GM12801 (cell line): ENCODE results near the gene DBN1.
A peak's percentile ranks its signal among the peaks of the same experiment; 100 is the strongest.

Source experiments
- TF ChIP-seq, protein P1 (sequence below): IDR thresholded peaks from one replicate; pipeline ENCODE4 v1.5.1; 2011; ENCODE audit warnings: control low read depth; ENCODE audit not compliant: insufficient read length; ENCODE audit errors: extremely low read depth

DBN1 gene

DNA sequence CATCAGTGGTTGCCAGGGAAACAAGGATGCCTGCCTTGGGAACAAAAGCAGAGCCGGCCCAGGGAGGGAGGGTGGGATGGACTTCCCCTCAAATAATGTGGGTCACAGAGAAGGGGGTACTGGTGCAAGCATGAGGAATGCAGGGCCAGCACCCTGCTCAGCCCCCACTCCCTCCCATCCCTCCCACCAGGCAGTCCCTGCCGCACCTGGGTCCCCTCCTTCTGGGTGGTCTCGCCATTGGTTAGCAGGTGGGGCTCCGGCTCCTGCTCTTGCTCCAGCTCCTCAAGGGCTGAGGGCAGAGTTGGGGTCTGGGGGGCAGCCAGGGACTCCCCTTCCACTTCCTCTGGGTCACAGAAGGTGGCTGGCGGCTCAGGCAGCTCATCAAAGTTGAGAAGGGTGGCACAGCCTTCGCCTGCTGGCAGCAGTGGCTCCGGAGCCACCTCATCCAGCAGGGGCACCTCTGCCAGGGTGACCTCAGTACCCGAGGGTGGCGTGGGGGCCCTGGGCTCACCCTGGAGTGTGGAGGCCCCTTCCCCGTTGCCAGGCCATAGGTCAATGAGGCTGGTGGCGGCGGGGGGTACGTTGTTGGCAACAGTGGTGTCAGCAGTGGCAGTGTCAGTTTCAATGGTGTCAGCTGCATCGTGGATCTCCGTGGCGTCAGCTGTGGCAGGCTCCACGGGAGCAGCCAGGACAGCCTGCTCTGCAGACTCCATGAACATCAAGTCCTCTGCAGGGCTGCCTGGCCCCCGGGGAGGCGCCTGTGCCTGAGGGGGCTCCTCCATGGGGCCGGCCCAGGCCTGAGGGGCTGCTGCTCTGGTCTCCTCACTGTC lies 15.4 kb downstream of the DBN1 start:
- TF ChIP-seq, protein P1, sequence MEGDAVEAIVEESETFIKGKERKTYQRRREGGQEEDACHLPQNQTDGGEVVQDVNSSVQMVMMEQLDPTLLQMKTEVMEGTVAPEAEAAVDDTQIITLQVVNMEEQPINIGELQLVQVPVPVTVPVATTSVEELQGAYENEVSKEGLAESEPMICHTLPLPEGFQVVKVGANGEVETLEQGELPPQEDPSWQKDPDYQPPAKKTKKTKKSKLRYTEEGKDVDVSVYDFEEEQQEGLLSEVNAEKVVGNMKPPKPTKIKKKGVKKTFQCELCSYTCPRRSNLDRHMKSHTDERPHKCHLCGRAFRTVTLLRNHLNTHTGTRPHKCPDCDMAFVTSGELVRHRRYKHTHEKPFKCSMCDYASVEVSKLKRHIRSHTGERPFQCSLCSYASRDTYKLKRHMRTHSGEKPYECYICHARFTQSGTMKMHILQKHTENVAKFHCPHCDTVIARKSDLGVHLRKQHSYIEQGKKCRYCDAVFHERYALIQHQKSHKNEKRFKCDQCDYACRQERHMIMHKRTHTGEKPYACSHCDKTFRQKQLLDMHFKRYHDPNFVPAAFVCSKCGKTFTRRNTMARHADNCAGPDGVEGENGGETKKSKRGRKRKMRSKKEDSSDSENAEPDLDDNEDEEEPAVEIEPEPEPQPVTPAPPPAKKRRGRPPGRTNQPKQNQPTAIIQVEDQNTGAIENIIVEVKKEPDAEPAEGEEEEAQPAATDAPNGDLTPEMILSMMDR: no peak

DNA sequence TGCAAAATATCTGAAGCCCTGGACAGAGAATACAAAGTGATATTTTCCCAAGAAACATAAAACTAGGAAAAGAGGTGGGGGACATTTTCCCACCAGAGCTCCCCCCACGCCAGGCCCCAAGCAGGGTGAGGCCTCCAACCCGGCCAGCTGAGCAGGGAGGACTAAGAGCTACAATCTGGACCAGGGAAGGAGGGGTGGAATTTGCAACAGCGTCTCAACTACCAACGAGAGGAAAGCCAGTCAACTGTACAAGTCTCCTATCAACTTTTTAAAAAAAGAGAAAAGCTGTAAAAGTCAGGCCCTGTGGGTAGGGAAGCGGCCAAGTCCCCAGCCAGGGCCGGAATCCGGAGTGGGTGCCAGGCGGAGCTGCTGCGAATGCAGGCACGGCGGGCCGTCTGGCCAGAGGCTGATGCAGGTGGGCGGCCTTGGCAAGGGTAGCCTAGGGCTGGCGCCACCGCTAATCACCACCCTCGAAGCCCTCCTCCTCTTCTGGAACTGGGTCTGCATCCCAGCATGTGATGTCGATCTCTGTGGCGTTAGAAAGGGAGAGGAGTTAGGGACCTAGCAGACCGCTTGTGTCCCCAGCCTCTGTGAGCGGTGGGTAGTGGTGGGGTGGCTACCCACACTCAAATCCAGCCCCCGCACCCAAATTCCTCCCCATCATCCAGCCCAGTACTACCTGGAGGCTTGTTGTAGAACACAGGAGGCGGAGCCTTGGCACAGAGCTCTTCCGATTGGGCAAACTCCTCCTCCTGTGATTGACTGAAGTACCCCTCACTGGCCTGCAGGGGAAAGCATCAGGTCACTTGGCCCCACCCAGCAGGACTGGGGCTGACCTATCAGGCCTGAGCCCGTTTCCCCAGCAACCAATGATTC lies 16.2 kb downstream of the DBN1 start:
- TF ChIP-seq, protein P1: no peak

DNA sequence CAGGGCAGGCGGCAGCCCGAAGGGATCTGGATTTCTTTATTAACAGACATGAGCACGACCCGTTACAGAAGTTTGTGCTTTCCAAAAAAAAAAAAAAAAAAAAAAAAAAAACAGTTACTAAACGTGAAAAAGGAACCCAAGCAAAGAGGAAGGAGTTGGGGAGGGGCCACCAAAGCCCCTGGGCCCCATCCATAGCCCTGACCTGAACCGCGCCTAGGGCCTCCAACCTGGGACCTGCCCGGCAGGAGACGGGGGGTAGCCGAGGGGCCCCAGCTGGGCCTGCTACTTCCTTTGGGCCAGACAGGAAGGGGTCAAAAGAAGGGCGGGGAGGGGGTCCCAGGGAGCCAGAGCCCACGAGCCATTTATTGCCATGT lies 16.9 kb downstream of the DBN1 start:
- TF ChIP-seq, protein P1: no peak

DNA sequence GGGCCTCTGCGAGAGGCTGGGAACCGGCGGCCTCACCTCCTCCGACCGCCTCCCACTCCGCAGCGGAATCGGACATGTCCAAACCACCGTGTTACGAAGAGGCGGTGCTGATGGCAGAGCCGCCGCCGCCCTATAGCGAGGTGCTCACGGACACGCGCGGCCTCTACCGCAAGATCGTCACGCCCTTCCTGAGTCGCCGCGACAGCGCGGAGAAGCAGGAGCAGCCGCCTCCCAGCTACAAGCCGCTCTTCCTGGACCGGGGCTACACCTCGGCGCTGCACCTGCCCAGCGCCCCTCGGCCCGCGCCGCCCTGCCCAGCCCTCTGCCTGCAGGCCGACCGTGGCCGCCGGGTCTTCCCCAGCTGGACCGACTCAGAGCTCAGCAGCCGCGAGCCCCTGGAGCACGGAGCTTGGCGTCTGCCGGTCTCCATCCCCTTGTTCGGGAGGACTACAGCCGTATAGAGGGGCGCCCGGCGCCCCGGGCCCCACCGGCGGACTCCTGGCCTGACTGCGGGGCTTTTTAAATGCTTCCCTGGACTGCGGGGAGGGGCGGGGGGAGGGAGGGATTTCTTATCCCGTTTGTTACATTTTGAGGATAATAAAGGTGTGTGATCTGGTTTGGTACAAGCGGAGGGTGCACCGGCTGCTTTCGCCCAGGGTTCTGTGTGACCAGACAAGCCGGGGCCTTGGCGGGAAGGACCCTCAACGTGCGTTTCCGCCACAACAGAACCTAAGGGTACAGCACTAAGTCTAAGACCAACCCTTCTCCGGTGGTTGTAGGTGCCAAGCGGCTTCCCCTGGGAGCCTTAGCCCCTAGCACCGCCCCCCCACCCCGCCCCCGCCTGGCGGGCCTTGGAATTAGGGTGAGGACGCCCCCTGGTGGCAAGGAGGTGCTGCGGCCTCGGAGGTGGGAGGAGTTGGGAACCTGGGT lies 17.5 kb downstream of the DBN1 start:
- TF ChIP-seq, protein P1: peak; percentile 36

DNA sequence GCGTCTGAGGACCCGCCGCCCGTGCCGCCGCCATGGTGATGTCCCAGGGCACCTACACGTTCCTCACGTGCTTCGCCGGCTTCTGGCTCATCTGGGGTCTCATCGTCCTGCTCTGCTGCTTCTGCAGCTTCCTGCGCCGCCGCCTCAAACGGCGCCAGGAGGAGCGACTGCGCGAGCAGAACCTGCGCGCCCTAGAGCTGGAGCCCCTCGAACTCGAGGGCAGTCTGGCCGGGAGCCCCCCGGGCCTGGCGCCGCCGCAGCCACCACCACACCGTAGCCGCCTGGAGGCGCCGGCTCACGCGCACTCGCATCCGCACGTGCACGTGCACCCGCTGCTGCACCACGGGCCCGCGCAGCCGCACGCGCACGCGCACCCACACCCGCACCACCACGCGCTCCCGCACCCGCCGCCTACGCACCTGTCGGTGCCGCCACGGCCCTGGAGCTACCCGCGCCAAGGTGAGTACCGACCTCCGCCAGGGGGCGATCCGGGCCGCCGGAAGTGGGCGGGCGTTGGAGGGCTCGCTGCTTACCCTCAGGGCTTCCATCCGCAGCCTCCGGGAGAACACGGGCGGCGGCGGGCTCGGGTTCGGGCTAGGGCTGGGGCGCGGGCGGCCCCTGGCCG lies 18.3 kb downstream of the DBN1 start:
- TF ChIP-seq, protein P1: no peak

DNA sequence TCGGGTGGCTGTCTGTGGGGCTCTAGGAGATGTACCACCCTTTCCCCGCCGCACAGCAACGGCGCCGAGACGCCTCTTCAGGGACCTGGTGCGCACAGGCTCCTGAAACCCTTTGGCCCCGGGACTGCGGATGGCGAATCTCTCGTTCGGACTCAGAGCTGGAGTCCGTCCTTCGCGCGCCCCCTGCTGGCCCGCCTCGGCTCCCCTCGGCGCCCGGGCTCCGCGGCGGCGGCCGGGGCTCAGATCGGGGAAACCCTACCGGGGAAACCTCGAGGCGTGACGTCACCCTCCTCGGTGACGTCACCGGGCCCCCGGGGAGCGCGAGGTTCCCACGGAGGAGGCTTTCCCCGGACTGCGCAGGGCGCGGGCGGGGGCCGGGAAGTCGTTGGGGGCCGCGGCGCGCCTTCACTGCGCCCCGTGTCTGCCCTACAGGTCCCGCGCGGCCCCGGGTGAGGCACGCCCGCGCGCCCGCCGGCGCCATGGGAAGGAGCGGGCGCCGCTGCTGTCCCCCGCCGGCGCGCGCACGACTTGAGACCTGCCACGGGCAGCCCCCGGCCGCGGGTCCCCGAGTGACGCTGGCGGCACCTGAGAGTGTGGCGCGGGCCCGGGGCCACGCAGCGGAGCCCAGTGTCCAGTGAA lies 18.9 kb downstream of the DBN1 start:
- TF ChIP-seq, protein P1: no peak
